H1 (cell line): ENCODE measurements around the gene FKBP5. TPM values are rescaled to one million over a fixed set of nuclear protein-coding genes. Genes with fewer than 3 reads are reported as not detected.

Experiments
- CTCF ChIA-PET: fragments of 300-600 bp; sonication (Branson Sonifier 250); formaldehyde crosslinking; loops from one replicate; lab custom pipeline; 2021; ENCODE audit not compliant: partially characterized antibody; lab: Charles Lee
- POLR2A ChIA-PET: fragments of 300-600 bp; sonication (Branson Sonifier 250); formaldehyde crosslinking; loops from one replicate; lab custom pipeline; 2021; ENCODE audit warnings: inconsistent platforms; ENCODE audit not compliant: partially characterized antibody; lab: Charles Lee
- DNase-seq, 2 experiments: peaks; one replicate each; pipeline versions ENCODE4 v3.0.0 to v3.0.0-alpha.2; 2010 to 2022; ENCODE audit warnings: low spot score in 2 of 2, low read depth in 1 of 2, mixed read lengths in 1 of 2
- FAIRE-seq: peaks from 2 replicates; lab custom pipeline; 2011; peaks lifted over from hg19 to GRCh38; lab: Jason Lieb, UNC
- H2AFZ ChIP-seq: 2 replicates; pipeline ENCODE4 v1.8.1; 2012; ENCODE audit warnings: low read length, inconsistent platforms
- H2AK5ac ChIP-seq: 2 replicates; pipeline ENCODE4 v1.6.1; 2013; ENCODE audit warnings: low read depth, low read length
- H2BK120ac ChIP-seq: replicated peaks from 2 replicates; pipeline ENCODE3; 2013; ENCODE audit warnings: low read depth, low read length, inconsistent platforms
- H2BK12ac ChIP-seq: 2 replicates; pipeline ENCODE4 v1.6.1; 2013; ENCODE audit warnings: low read depth, low read length
- H2BK15ac ChIP-seq: 2 replicates; pipeline ENCODE4 v1.6.1; 2013; ENCODE audit warnings: low read length
- H2BK20ac ChIP-seq: 2 replicates; pipeline ENCODE4 v1.6.1; 2013; ENCODE audit warnings: low read length
- H2BK5ac ChIP-seq: 2 replicates; pipeline ENCODE4 v1.6.1; 2013; ENCODE audit warnings: low read depth, low read length
- H3K14ac ChIP-seq: 2 replicates; pipeline ENCODE4 v1.6.1; 2013; ENCODE audit warnings: inconsistent platforms; ENCODE audit not compliant: insufficient read length
- H3K18ac ChIP-seq: 2 replicates; pipeline ENCODE4 v1.6.1; 2013; ENCODE audit warnings: low read length; ENCODE audit errors: extremely low read depth
- H3K23ac ChIP-seq: 2 replicates; pipeline ENCODE4 v1.6.1; 2013; ENCODE audit warnings: inconsistent platforms; ENCODE audit not compliant: insufficient read length
- H3K23me2 ChIP-seq: 2 replicates; pipeline ENCODE4 v1.6.1; 2013; ENCODE audit warnings: low read depth, low read length
- H3K27ac ChIP-seq: 2 replicates; pipeline ENCODE4 v1.6.1; 2011; ENCODE audit warnings: low read depth, low read length, inconsistent platforms
- H3K27me3 ChIP-seq, 4 experiments: replicated peaks in 1 of 4; 1 replicate in 1 of 4; 2 replicates in 3 of 4; pipeline versions ENCODE4 v1.6.1 to v1.8.1; 2011 to 2013; ENCODE audit warnings: low read length in 3 of 4, mild to moderate bottlenecking in 3 of 4, inconsistent platforms in 2 of 4, mixed read lengths in 2 of 4, moderate library complexity in 1 of 4; ENCODE audit not compliant: control insufficient read depth in 3 of 4, insufficient read depth in 3 of 4; ENCODE audit errors: extremely low read depth in 1 of 4
- H3K36me3 ChIP-seq, 4 experiments: 2 replicates each; pipeline versions ENCODE4 v1.6.1 to v1.8.1; 2011 to 2013; ENCODE audit warnings: mild to moderate bottlenecking in 4 of 4, low read length in 3 of 4, moderate library complexity in 2 of 4, control low read depth in 1 of 4, inconsistent platforms in 1 of 4; ENCODE audit not compliant: insufficient read depth in 4 of 4, control insufficient read depth in 2 of 4
- H3K4ac ChIP-seq: replicated peaks from 2 replicates; pipeline ENCODE3; 2013; ENCODE audit warnings: low read length, low read depth, mixed read lengths, inconsistent platforms; ENCODE audit not compliant: insufficient read length
- H3K4me1 ChIP-seq, 4 experiments: replicated peaks in 1 of 4; 1 replicate in 1 of 4; 2 replicates in 3 of 4; pipeline versions ENCODE4 v1.6.1 to v1.8.1; 2011 to 2013; ENCODE audit warnings: low read length in 3 of 4, inconsistent platforms in 2 of 4, mixed read lengths in 1 of 4; ENCODE audit not compliant: insufficient read depth in 4 of 4, control insufficient read depth in 3 of 4
- H3K4me2 ChIP-seq, 2 experiments: 2 replicates each; pipeline versions ENCODE4 v1.6.1 to v1.8.1; 2011 to 2013; ENCODE audit warnings: low read depth in 2 of 2, low read length in 2 of 2, control low read depth in 1 of 2, inconsistent platforms in 1 of 2, mild to moderate bottlenecking in 1 of 2; ENCODE audit not compliant: insufficient read depth in 1 of 2
- H3K4me3 ChIP-seq, 4 experiments: fragments of 200-600, 300-600 bp in 1 of 4; sonication (generic), shearing (Covaris generic), sonication (Bioruptor Twin) in 1 of 4; 2 replicates each; pipeline versions ENCODE4 v1.5.1 to v1.8.1; 2011 to 2016; ENCODE audit warnings: low read length in 4 of 4, low read depth in 3 of 4, control low read depth in 2 of 4, inconsistent platforms in 2 of 4, mild to moderate bottlenecking in 2 of 4, mixed read lengths in 1 of 4, moderate library complexity in 1 of 4; ENCODE audit not compliant: insufficient read depth in 2 of 4; ENCODE audit errors: extremely low read depth in 1 of 4
- H3K56ac ChIP-seq: replicated peaks from 2 replicates; pipeline ENCODE3; 2013; ENCODE audit warnings: low read depth, mild to moderate bottlenecking, mixed read lengths, low read length, inconsistent platforms; ENCODE audit not compliant: insufficient read length
- H3K79me1 ChIP-seq: 2 replicates; pipeline ENCODE4 v1.6.1; 2013; ENCODE audit warnings: low read depth, low read length, control low read depth
- H3K79me2 ChIP-seq, 2 experiments: 2 replicates each; pipeline versions ENCODE4 v1.6.1 to v1.8.1; 2012 to 2013; ENCODE audit warnings: low read length in 2 of 2, mild to moderate bottlenecking in 2 of 2, inconsistent platforms in 1 of 2; ENCODE audit not compliant: insufficient read depth in 2 of 2, control insufficient read depth in 1 of 2
- H3K9ac ChIP-seq, 4 experiments: replicated peaks in 1 of 4; 1 replicate in 1 of 4; 2 replicates in 3 of 4; pipeline versions ENCODE4 v1.6.1 to v1.8.1; 2011 to 2013; ENCODE audit warnings: low read depth in 3 of 4, low read length in 3 of 4, control low read depth in 2 of 4, mild to moderate bottlenecking in 2 of 4, moderate library complexity in 2 of 4, inconsistent platforms in 1 of 4; ENCODE audit errors: extremely low read depth in 1 of 4
- H3K9me3 ChIP-seq, 2 experiments: 2 replicates each; pipeline versions ENCODE4 v1.6.1 to v1.8.1; 2012 to 2013; ENCODE audit warnings: mild to moderate bottlenecking in 2 of 2, moderate library complexity in 2 of 2, control low read depth in 1 of 2, inconsistent platforms in 1 of 2, low read depth in 1 of 2, low read length in 1 of 2, mixed read lengths in 1 of 2; ENCODE audit not compliant: insufficient read depth in 2 of 2
- H4K20me1 ChIP-seq, 2 experiments: replicated peaks in 1 of 2; 2 replicates each; pipeline versions ENCODE3 to v1.8.1; 2011 to 2013; ENCODE audit warnings: inconsistent platforms in 2 of 2, low read length in 2 of 2, mild to moderate bottlenecking in 1 of 2; ENCODE audit not compliant: insufficient read depth in 2 of 2, control insufficient read depth in 1 of 2
- H4K5ac ChIP-seq: 2 replicates; pipeline ENCODE4 v1.6.1; 2013; ENCODE audit warnings: low read length, low read depth, mixed read lengths, inconsistent platforms; ENCODE audit not compliant: insufficient read length
- H4K8ac ChIP-seq: 2 replicates; pipeline ENCODE4 v1.8.0; 2013; ENCODE audit warnings: mild to moderate bottlenecking, moderate library complexity, low read length, inconsistent platforms; ENCODE audit not compliant: insufficient read depth; ENCODE audit errors: extremely low read depth
- H4K91ac ChIP-seq: replicated peaks from 2 replicates; pipeline ENCODE3; 2013; ENCODE audit warnings: low read length, mixed read lengths, inconsistent platforms; ENCODE audit not compliant: insufficient read length
- BACH1 ChIP-seq: IDR thresholded peaks from 2 replicates; pipeline ENCODE4 v1.6.1; 2012; ENCODE audit warnings: low read length, improper control_type of control experiment
- BRCA1 ChIP-seq: IDR thresholded peaks from 2 replicates; pipeline ENCODE4 v1.6.1; 2012; ENCODE audit warnings: low read depth, low read length, improper control_type of control experiment
- CEBPB ChIP-seq: IDR thresholded peaks from 2 replicates; pipeline ENCODE4 v1.6.1; 2012; ENCODE audit warnings: low read depth, low read length
- CHD1 ChIP-seq: IDR thresholded peaks from 2 replicates; pipeline ENCODE4 v1.6.1; 2012; ENCODE audit warnings: low read depth, low read length, improper control_type of control experiment
- CHD2 ChIP-seq: IDR thresholded peaks from 2 replicates; pipeline ENCODE4 v1.6.1; 2012; ENCODE audit warnings: low read length, improper control_type of control experiment
- EP300 ChIP-seq, 2 experiments: IDR thresholded peaks; 1 replicate in 1 of 2; 2 replicates in 1 of 2; pipeline ENCODE4 v1.6.1; 2011 to 2012; ENCODE audit warnings: low read depth in 2 of 2, low read length in 2 of 2, mild to moderate bottlenecking in 2 of 2, borderline replicate concordance in 1 of 2, inconsistent platforms in 1 of 2, moderate library complexity in 1 of 2
- GTF2F1 ChIP-seq: IDR thresholded peaks from 2 replicates; pipeline ENCODE4 v1.6.1; 2012; ENCODE audit warnings: low read depth, low read length, improper control_type of control experiment, borderline replicate concordance
- NRF1 ChIP-seq: IDR thresholded peaks from 2 replicates; pipeline ENCODE4 v1.6.1; 2011; ENCODE audit warnings: mild to moderate bottlenecking, low read depth, low read length, improper control_type of control experiment
- RAD21 ChIP-seq, 2 experiments: IDR thresholded peaks in 1 of 2; conservative IDR thresholded peaks in 1 of 2; 2 replicates each; pipeline ENCODE4 v1.6.1; 2011; ENCODE audit warnings: low read depth in 2 of 2, low read length in 2 of 2, improper control_type of control experiment in 1 of 2, inconsistent platforms in 1 of 2, mild to moderate bottlenecking in 1 of 2, moderate library complexity in 1 of 2
- TAF7 ChIP-seq: optimal IDR thresholded peaks from 2 replicates; pipeline ENCODE3; 2011; ENCODE audit warnings: low read depth, mild to moderate bottlenecking, inconsistent platforms, low read length, moderate library complexity, borderline replicate concordance
- WGBS, 2 experiments: shearing (Covaris generic) in 1 of 2; methylation state at CpG; one replicate each; pipeline versions ENCODE4 v1.1.6 to v1.1.7; 2013 to 2015; ENCODE audit warnings: low lambda C conversion rate in 2 of 2, mixed read lengths in 2 of 2, inconsistent platforms in 1 of 2, low coverage in 1 of 2, missing lambda C conversion rate in 1 of 2; ENCODE audit not compliant: insufficient replicate concordance in 2 of 2, insufficient coverage in 1 of 2, insufficient read length in 1 of 2; ENCODE audit errors: extremely low coverage in 1 of 2, missing lambda C conversion rate in 1 of 2; 5-methylcytosine and 5-hydroxymethylcytosine counted together
- polyA plus RNA-seq, 7 experiments: library from polyadenylated mRNA; depleted of rRNA in 3 of 7; stranded (reverse) in 5 of 7; unstranded in 2 of 7; fragments of >200 nt in 5 of 7; fragments of 200-250 nt in 2 of 7; gene quantifications; 1 replicate in 5 of 7; 2 replicates in 1 of 7; 4 replicates in 1 of 7; pipeline versions ENCODE4 v1.2.1 to v1.2.3, GENCODE V29; 2011 to 2013; ENCODE audit warnings: missing spikeins in 2 of 7, mixed read lengths in 2 of 7
- total RNA-seq: library from RNA; stranded (reverse); fragmentation: NEBNext Ultra II Directional; extraction: Animal tissue kit (Norgen Biotek cat#: 25700); gene quantifications from 2 replicates; pipeline ENCODE4 v1.2.1, GENCODE V29; 2021

Gene FKBP5
- total and polyA plus RNA-seq, 2 of the 8 experiments (the other 6 are each of a cell fraction or from before 2014, with no cell fraction given): 14.3 to 40.4 TPM

DNA sequence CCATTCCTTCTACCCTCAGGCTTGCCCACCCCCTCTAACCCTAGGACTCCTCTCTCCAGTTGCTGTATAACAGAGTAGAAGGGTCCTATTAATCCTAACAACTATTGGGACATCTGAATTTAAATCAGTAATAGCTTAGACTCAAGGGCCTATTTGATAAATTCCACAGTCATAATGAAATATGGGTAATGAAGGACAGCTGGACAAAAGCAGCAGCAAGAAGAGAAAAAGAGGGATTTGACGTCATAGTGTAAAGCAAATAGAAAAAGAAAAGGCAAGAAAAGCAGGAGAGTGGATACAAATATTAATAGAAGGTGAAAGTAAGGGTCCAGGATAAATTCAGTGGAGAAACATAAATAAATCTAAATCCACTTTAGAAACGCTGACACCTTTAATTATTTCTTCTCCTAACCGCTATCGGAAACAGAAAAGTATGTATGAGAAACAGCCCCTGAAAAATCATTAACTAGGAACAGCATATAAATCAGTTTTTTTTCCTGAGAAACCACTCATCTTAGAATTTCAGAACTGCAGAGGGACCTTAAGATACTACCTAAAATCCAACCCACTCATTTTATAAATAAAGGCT is 12.8 kb downstream of the FKBP5 start:
- CTCF ChIA-PET: no interaction called here
- Histone ChIP-seq H4K20me1 (no peaks in the 10 kb centered on the region), H3K4me2 (no peak overlapping the region), H2BK12ac (no peak overlapping the region), H4K91ac (no peak overlapping the region), H3K4me1 (no peaks in the 10 kb centered on the region), H3K79me1 (no peaks in the 10 kb centered on the region; the same call in 1 of the 2 replicates), H3K4me3 (no peak overlapping the region), H4K8ac (no peak overlapping the region), H3K27me3 (no peaks in the 10 kb centered on the region), H3K79me2 (peaks cover 0 to 71% of the 10 kb centered on the region in 2 experiments; a peak in 2 of 4 replicates), H3K56ac (no peak overlapping the region), H3K27ac (no peak overlapping the region), H3K9ac (no peak overlapping the region), H4K5ac (no peak overlapping the region), H3K36me3 (no peaks in the 10 kb centered on the region; a peak in 1 of 8 replicates), H2AFZ (no peak overlapping the region), H3K23ac (no peak overlapping the region), H2BK5ac (no peak overlapping the region), H2BK20ac (no peak overlapping the region), H2BK120ac (no peak overlapping the region), H3K9me3 (no peaks in the 10 kb centered on the region), H3K23me2 (no peaks in the 10 kb centered on the region), H2BK15ac (no peak overlapping the region), H3K18ac (no peak overlapping the region), H3K14ac (no peak overlapping the region), H2AK5ac (no peak overlapping the region), H3K4ac (no peak overlapping the region)
- TF ChIP-seq BACH1 (no peak), NRF1 (no peak), CHD1 (no peak), RAD21 (IDR thresholded peaks at IDR 0.05 in 1 of 2, conservative IDR thresholded peaks at IDR 0.05 in 1 of 2; ENCODE audit: low read depth in 2 of 2, low read length in 2 of 2) (no peak), CHD2 (no peak), EP300 (IDR thresholded peaks at IDR 0.05; ENCODE audit: borderline replicate concordance in 1 of 2, low read depth in 2 of 2, low read length in 2 of 2) (no peak), GTF2F1 (no peak), TAF7 (no peak), BRCA1 (no peak), CEBPB (no peak)
- FAIRE-seq: no peak
- no peak for DNase-seq
- POLR2A ChIA-PET: no interaction called here
- WGBS, 2 experiments: 92% methylated on average over 4 of the region's 4 CpGs; no CpG with 5 or more reads in 1 of the 2 experiments
